GM18499 (cell line): ENCODE results near the gene KCP.

ENCODE experiments used
- ATAC-seq: cut with Tn5 transposase; IDR thresholded peaks from one replicate; pipeline ENCODE4 v1.9.1; 2021; ENCODE audit warnings: moderate number of reproducible peaks; ENCODE audit not compliant: insufficient read depth, unreplicated experiment

Gene KCP

DNA sequence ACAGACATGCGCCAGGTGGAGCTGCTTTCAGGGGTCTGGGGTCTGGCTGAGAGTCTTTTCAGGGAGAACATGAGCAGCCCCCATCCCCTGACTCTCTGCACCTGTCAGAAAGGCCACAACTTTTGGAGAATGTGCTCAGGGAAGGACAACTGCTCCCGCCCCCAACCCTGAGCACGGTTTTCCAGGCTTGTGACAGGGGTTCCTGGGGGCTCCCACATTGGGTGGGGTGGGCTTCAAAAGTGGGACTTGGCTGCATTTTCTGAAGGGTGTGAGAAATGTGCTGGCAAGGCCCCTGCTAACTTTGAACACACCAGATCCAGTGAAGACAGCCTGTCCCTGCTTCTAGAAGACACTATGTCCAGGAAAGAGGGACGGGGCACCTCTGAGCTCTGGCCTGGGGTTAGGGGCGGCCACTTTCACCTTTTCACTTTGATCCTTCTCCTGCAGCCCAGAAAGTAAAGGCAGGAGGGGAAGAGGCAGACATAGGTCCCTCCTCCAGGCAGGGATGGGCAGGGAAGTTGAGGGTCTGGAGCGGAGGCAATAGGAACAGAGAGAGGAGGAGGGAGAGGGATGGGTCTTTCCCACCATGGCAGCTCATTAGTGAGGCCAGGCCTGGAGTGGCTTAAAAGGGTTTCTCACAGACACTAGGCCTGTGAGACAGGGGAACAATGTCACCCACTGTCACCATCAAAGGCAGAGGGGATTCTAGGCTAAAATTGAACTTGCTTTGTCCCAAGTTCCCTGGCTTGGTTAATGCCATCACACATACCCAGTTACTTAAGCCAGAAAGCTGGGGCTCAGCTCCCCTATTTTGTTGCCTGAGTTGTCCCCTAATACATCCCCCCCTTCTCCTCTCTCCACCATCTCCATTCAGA is 1.5 kb downstream of the KCP start:
- ATAC-seq = no peak

DNA sequence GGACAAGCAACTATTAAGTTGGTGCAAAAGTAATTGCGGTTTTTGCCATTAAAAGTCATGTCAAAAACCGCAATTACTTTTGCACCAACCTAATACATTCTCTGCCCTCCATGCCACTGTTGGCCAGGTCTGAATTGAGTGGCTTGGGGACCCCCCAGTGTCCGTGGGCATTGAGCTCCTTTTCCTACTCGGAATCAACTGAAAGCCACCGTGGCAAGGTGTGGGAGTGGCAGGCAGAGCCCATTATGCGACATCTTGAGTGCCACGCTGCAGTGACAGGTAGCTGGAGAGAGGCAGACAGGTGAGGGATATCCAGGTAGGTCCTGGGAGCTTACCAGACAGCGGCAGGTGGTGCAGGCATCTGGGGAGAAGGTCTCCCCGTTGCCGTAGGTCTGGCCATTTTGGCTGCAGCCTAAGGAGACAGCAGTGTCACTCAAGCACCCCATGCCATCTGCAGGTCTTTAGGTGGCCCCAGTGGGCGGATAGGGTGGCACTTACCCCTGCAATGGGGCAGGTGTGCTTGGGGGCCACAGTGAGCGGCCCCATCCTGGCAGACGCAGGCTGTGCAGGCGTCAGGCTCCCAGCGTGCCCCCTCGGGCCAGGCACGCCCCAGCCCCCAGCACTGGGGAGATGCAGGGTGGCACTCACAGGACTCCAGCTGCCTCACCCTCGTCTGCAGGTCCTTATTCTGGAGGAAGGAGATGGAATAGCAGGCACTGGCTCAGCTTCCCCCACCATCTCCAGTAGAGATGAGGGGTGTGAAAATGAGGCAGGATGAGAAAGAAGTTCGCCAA is 3.5 kb downstream of the KCP start:
- ATAC-seq = no peak

- ATAC-seq = no peak
Measured at GRCh38 chr7:128906001-128906765, 4.3 kb downstream of the KCP start.

GRCh38 chr7:128904381-128905197 is 5.9 kb downstream of the KCP start:
- no peak for ATAC-seq

DNA sequence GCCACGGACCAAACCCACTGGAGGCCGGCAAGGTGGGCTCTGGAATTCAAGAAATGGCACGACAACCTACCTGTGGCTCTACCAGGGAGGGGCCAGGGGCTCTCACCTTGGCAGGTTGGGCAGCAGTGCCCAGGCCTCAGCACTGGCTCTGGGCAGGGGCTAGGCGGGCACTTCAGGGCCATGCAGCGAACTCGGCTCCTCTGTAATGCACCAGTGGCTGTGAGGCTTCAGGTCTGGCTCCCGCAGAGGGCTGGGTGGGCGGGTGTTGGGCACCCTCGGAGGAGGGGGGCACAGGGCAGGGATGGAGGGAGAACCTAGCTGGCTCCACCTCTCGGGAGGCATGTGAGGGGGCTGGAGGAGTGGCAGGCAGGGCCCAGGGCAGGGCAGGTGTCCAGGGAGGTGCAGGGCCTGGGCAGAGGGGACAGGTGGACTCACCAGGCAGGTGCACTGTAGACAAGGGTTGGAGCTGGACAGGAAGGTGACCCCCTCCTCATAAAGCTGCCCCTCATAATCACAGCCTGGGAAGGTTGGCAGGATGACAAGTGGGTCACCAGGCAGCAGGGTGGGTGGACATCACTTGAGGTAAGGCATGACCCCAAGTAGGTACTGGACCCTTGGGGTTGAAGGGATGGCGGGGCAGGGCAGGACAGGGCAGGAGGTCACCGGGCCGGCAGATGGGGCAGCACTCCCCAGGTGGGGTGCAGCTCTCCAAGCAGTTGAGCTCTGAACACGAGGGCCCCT is 6.7 kb downstream of the KCP start:
- no peak for ATAC-seq

DNA sequence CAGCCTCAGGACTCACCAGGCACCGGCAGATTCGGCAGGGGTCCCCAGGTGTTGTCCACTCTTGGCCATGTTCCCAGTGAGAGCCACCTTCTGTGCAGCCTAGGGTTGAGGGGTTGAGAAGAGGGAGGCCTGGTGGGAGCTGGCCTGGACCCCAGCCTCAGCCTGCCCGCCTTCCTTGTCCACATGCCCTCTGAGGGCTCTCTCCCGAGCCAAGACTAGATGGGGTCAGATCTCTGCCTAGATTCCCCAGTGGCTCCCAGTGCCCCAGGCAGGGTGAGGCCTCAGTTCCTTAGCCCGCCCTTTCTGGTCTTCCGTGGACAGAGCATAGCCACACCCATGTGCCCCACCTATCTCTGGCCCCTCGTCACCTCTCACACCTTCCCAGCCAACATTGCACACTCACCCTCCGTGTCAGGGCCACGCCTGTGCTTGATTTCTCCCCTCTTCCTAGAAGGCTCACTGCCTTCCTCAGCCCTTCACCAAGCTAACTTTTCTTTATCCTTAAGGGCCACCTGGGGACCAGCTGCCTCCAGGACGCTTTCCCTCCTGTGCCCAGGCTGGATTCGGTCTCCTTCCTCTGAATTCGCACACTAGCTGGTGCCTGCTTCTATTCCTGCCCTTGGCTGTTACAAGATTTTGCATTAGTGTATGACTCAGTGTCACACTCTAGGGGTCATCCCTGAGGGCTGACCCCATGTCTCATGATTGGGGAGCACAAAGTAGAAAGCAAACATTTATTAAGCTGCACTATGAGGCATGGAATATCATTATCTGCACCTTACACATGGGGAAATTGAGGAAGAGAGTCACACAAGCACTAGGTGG is 7.5 kb downstream of the KCP start:
- ATAC-seq = no peak

GRCh38 chr7:128900237-128900636 is 10.3 kb downstream of the KCP start:
- no peak for ATAC-seq

DNA sequence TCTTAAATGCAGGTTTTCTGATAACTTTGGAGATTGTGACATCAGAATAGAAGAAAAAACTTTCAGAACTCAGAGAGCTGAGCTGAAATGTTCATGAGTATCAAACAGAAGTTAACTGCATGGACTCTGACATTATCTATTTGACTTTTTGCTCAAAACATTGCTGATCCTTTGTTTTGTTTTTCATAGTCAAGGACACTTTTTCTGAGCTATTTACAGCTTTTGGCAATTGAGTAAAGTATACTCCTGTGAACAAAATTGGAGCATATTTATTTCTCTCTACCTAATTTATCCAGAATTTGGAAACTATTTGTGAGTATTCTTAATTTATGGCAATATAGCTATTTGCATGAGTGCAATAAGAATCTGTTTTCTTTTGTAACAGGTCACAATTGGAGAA is 11.1 kb downstream of the KCP start:
- ATAC-seq = no peak

- no peak for ATAC-seq
Measured at GRCh38 chr7:128895320-128895719, 15.2 kb downstream of the KCP start.

DNA sequence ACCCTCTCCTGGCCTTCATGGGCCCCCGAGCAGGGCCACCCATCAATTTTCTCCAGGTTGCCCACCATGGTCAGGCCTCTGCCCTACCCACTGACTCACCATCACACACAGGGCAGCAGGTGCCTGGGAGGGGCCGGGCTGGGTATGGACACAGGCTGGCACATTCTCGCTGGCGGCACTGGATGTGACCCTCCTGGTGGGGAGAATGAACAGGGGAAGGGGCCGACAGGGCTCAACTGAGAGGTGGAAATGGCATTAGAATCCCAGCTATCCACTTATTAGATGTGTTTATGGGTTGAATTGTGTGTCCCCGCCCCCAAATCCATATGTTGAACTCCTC is 16.4 kb downstream of the KCP start:
- ATAC-seq = no peak

- no peak for ATAC-seq
Measured at GRCh38 chr7:128893251-128894100, 17.0 kb downstream of the KCP start.

DNA sequence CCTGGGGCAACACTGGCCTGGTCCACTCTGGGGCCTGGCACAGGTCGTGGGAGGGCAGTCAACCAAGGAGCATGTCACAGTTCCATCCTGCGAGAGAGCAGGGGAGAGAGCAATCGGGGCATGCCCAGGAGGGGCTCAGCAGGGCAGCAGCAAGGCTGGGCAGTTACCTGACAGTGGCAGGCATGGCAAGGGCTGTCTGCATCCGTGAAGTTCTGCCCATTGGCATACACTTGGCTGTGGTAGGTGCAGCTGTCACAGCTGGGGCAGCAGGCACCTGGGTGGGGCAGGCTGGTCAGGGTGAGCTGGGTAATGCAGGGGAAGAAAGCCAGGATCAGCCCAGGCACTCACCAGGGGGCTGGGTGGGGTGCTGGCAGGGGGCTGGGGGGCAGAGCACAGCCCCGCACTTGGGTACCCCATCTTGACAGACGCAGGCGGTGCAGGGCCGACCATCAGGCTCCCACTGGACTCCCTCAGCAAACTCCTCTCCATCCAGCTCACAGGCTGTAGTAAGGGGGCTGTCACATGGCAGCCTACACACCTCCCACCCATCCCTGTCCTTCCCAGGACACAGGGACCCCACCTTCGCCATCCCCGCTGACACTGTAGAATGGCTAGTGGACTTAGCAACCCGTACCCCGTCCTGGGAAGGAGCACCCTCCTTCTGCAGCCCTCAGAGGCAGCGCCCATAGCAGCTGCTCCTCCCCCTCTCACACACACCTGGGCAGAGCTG is 17.8 kb downstream of the KCP start:
- no peak for ATAC-seq

DNA sequence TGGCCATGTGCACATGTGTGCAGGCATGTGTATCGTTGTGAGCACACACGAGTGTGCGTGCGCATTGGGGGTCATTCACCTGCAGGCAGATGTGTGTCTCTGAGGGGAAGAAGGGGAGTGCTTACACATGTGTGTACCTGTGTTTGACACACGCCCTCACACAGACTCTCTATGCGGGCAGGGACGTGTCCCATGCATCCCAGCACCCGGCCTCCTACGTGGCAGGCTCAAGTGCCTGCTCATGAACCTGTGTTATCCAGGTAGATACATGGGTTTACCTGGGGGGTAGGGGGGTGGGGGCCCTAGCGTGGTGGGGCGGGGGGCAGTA is 18.6 kb downstream of the KCP start:
- no peak for ATAC-seq

GRCh38 chr7:128891110-128891941 is 19.2 kb downstream of the KCP start:
- ATAC-seq = no peak

GRCh38 chr7:128890306-128891109 is 20.0 kb downstream of the KCP start:
- ATAC-seq = no peak

- ATAC-seq = no peak
Measured at GRCh38 chr7:128889121-128889520, 21.4 kb downstream of the KCP start.
